ENCODE data around the gene ASIC1. TPM values are rescaled to one million over a fixed set of nuclear protein-coding genes. Genes with fewer than 3 reads are reported as not detected.
A peak's percentile ranks its signal among the peaks of the same experiment; 100 is the strongest.

ASIC1 gene
- total RNA-seq, 1 experiment from 2014 or later: 3.5 TPM

GRCh38 chr12:50088577-50089335, 31.4 kb downstream of the ASIC1 start:
- Mint-ChIP-seq H3K4me1 (ENCODE audit: low read depth, unreplicated experiment) (peaks cover 14% of the 10 kb centered on the region), H3K9me3 (ENCODE audit: low read depth, unreplicated experiment) (no peaks in the 10 kb centered on the region), H3K27ac (ENCODE audit: unreplicated experiment) (no peak overlapping the region), H3K4me3 (ENCODE audit: low read depth, unreplicated experiment) (no peak overlapping the region), H3K27me3 (ENCODE audit: unreplicated experiment) (no peaks in the 10 kb centered on the region), H3K36me3 (ENCODE audit: insufficient read depth, unreplicated experiment) (peaks cover 27% of the 10 kb centered on the region)
- DNase-seq: peak; percentile 56
- TF ChIP-seq CTCF (IDR thresholded peaks at IDR 0.05; ENCODE audit: unreplicated experiment): peak; percentile 49
- CTCF ChIA-PET: interaction anchor here (1.7 to 2.0 kb wide), 2 partner anchors 15 to 23 kb away, joined by 3 to 7 read pairs; partner anchors contain the start of genes COX14 and GPD1
- no TSS peak for BruUV-seq (replicated peaks)
- intact Hi-C loops (cut with micrococcal nuclease; ENCODE audit: unreplicated experiment): no loop called here

GRCh38 chr12:50089730-50090129, 32.3 kb downstream of the ASIC1 start:
- intact Hi-C loops (cut with micrococcal nuclease; ENCODE audit: unreplicated experiment): no loop called here
- no peaks in the 10 kb centered on the region for H3K9me3 Mint-ChIP-seq (ENCODE audit: low read depth, unreplicated experiment)
- H3K4me1 Mint-ChIP-seq (ENCODE audit: low read depth, unreplicated experiment): peaks cover 14% of the 10 kb centered on the region
- CTCF ChIA-PET: interaction anchor here (2.0 kb wide), 1 partner anchor 22 kb away, joined by 7 read pairs; the partner anchor contains the start of gene COX14
- DNase-seq: no peak
- peaks cover 25% of the 10 kb centered on the region for H3K36me3 Mint-ChIP-seq (ENCODE audit: insufficient read depth, unreplicated experiment)
- no TSS peak for BruUV-seq (replicated peaks)
- H3K4me3 Mint-ChIP-seq (ENCODE audit: low read depth, unreplicated experiment): no peak overlapping the region
- H3K27me3 Mint-ChIP-seq (ENCODE audit: unreplicated experiment): no peaks in the 10 kb centered on the region
- TF ChIP-seq CTCF (IDR thresholded peaks at IDR 0.05; ENCODE audit: unreplicated experiment): no peak
- no peak overlapping the region for H3K27ac Mint-ChIP-seq (ENCODE audit: unreplicated experiment)

GRCh38 chr12:50090391-50090790, 33.0 kb downstream of the ASIC1 start:
- CTCF ChIA-PET: interaction anchor here (0.7 kb wide), 1 partner anchor 86 kb away, joined by 3 read pairs; no protein-coding TSS in a partner anchor
- no TSS peak for BruUV-seq (replicated peaks)
- H3K4me3 Mint-ChIP-seq (ENCODE audit: low read depth, unreplicated experiment): no peak overlapping the region
- H3K4me1 Mint-ChIP-seq (ENCODE audit: low read depth, unreplicated experiment): peaks cover 14% of the 10 kb centered on the region
- intact Hi-C loops (cut with micrococcal nuclease; ENCODE audit: unreplicated experiment): no loop called here
- no peak for TF ChIP-seq CTCF (IDR thresholded peaks at IDR 0.05; ENCODE audit: unreplicated experiment)
- peaks cover 21% of the 10 kb centered on the region for H3K36me3 Mint-ChIP-seq (ENCODE audit: insufficient read depth, unreplicated experiment)
- no peaks in the 10 kb centered on the region for H3K27me3 Mint-ChIP-seq (ENCODE audit: unreplicated experiment)
- no peaks in the 10 kb centered on the region for H3K9me3 Mint-ChIP-seq (ENCODE audit: low read depth, unreplicated experiment)
- no peak for DNase-seq
- H3K27ac Mint-ChIP-seq (ENCODE audit: unreplicated experiment): no peak overlapping the region

GRCh38 chr12:50097952-50098351, 40.6 kb downstream of the ASIC1 start:
- Mint-ChIP-seq H3K4me3 (ENCODE audit: low read depth, unreplicated experiment) (no peak overlapping the region), H3K27me3 (ENCODE audit: unreplicated experiment) (no peaks in the 10 kb centered on the region), H3K36me3 (ENCODE audit: insufficient read depth, unreplicated experiment) (peaks cover 19% of the 10 kb centered on the region), H3K4me1 (ENCODE audit: low read depth, unreplicated experiment) (no peaks in the 10 kb centered on the region), H3K27ac (ENCODE audit: unreplicated experiment) (no peak overlapping the region), H3K9me3 (ENCODE audit: low read depth, unreplicated experiment) (no peaks in the 10 kb centered on the region)
- CTCF ChIA-PET: no interaction called here
- intact Hi-C loops (cut with micrococcal nuclease; ENCODE audit: unreplicated experiment): no loop called here
- no TSS peak for BruUV-seq (replicated peaks)
- DNase-seq: no peak
- TF ChIP-seq CTCF (IDR thresholded peaks at IDR 0.05; ENCODE audit: unreplicated experiment): no peak
